AG04449 (cell line): ENCODE data around the gene PON1.

Experiments
- CTCF ChIA-PET: fragments of 350-600 bp; formaldehyde crosslinking; extraction: SDS; loops from one replicate; lab custom pipeline; 2021; ENCODE audit warnings: antibody characterized with exemption; lab: Yijun Ruan, JAX
- POLR2A ChIA-PET: fragments of 400-600, 350-600 bp; formaldehyde crosslinking; extraction: SDS; loops from one replicate; lab custom pipeline; 2020; ENCODE audit warnings: antibody characterized with exemption, inconsistent platforms; lab: Yijun Ruan, JAX
- DNase-seq: peaks from one replicate; pipeline ENCODE4 v3.0.0-alpha.2; 2010; ENCODE audit warnings: low read depth, low spot score
- H3K4me3 ChIP-seq: 2 replicates; pipeline ENCODE4 v1.5.1; 2011; ENCODE audit warnings: low read depth, mild to moderate bottlenecking, control low read depth, low read length
- CTCF ChIP-seq: IDR thresholded peaks from one replicate; pipeline ENCODE4 v1.5.1; 2011; ENCODE audit warnings: mild to moderate bottlenecking, moderate library complexity, low read length, control low read depth, inconsistent platforms; ENCODE audit not compliant: insufficient read depth; ENCODE audit errors: missing control alignments

The PON1 gene

GRCh38 chr7:95298091-95298490 lies 26.2 kb downstream of the PON1 start:
- POLR2A ChIA-PET, result no interaction called here
- H3K4me3 ChIP-seq, result no peak overlapping the region
- CTCF ChIA-PET, result no interaction called here
- DNase-seq, result no peak
- no peak for TF ChIP-seq CTCF

GRCh38 chr7:95297041-95297440 lies 27.3 kb downstream of the PON1 start:
- no peak overlapping the region for H3K4me3 ChIP-seq
- DNase-seq, result no peak
- TF ChIP-seq CTCF, result no peak
- ChIA-PET POLR2A (no interaction called here), CTCF (interaction anchor here (0.7 kb wide), 1 partner anchor 50 kb away, joined by 3 read pairs; no protein-coding TSS in a partner anchor)

- no peak for TF ChIP-seq CTCF
- ChIA-PET POLR2A (no interaction called here), CTCF (interaction anchor here (0.7 kb wide), 1 partner anchor 49 kb away, joined by 3 read pairs; no protein-coding TSS in a partner anchor)
- H3K4me3 ChIP-seq, result no peak overlapping the region
- no peak for DNase-seq
Observed at GRCh38 chr7:95296456-95296855, 27.9 kb downstream of the PON1 start.

GRCh38 chr7:95295397-95295796 lies 28.9 kb downstream of the PON1 start:
- no peak for TF ChIP-seq CTCF
- CTCF ChIA-PET, result no interaction called here
- H3K4me3 ChIP-seq, result no peak overlapping the region
- no peak for DNase-seq
- POLR2A ChIA-PET, result no interaction called here

- no peak for TF ChIP-seq CTCF
- H3K4me3 ChIP-seq, result no peak overlapping the region
- ChIA-PET CTCF (no interaction called here), POLR2A (no interaction called here)
- no peak for DNase-seq
Observed at GRCh38 chr7:95290166-95290830, 34.0 kb downstream of the PON1 start.

GRCh38 chr7:95286096-95286495 lies 38.2 kb downstream of the PON1 start:
- ChIA-PET POLR2A (no interaction called here), CTCF (interaction anchor here (0.7 kb wide), 1 partner anchor 192 kb away, joined by 3 read pairs; no protein-coding TSS in a partner anchor)
- TF ChIP-seq CTCF, result no peak
- DNase-seq, result no peak
- H3K4me3 ChIP-seq, result no peak overlapping the region
